CD4-positive, alpha-beta T cell (primary cell): Measurements from ENCODE around the gene CASP9. TPM values are rescaled to one million over a fixed set of nuclear protein-coding genes. Genes with fewer than 3 reads are reported as not detected.
"Not testable (repeated sequence)": the region's sequence is repeated elsewhere in the genome, so short reads cannot be mapped to it uniquely, and the experiment has no call there.

Source experiments
- ATAC-seq: fragments of 200-7000 bp; cut with Tn5 transposase; one replicate; pipeline ENCODE4 v1.10.0; 2022; ENCODE audit warnings: mild to moderate bottlenecking; ENCODE audit not compliant: poor library complexity
- CTCF ChIA-PET: fragments of 350-600 bp; sonication (Branson Sonifier 250); formaldehyde crosslinking; loops from one replicate; lab custom pipeline; 2021; ENCODE audit warnings: antibody characterized with exemption, inconsistent platforms; lab: Charles Lee
- POLR2A ChIA-PET: fragments of 350-600 bp; sonication (Branson Sonifier 250); formaldehyde crosslinking; loops from one replicate; lab custom pipeline; 2021; ENCODE audit warnings: antibody characterized with exemption, inconsistent platforms; lab: Charles Lee
- DNase-seq, 14 experiments: peaks; one replicate each; pipeline ENCODE4 v3.0.0-alpha.2; 2013 to 2020; ENCODE audit warnings: mixed read lengths in 2 of 14
- H3K27ac ChIP-seq, 2 donors: one replicate each; pipeline versions ENCODE4 v1.5.1 to v1.7.0; 2013; ENCODE audit warnings: low read length in 2 of 2, low read depth in 1 of 2, mild to moderate bottlenecking in 1 of 2
- H3K27me3 ChIP-seq, 2 experiments: 1 replicate in 1 of 2; 2 replicates in 1 of 2; pipeline versions ENCODE4 v1.6.1 to v1.7.0; 2013; ENCODE audit warnings: low read length in 2 of 2, control low read depth in 1 of 2, mild to moderate bottlenecking in 1 of 2, moderate library complexity in 1 of 2; ENCODE audit not compliant: insufficient read depth in 2 of 2, control insufficient read depth in 1 of 2
- H3K36me3 ChIP-seq: one replicate; pipeline ENCODE4 v1.6.1; 2013; ENCODE audit warnings: low read length, control low read depth; ENCODE audit not compliant: insufficient read depth
- H3K4me1 ChIP-seq: one replicate; pipeline ENCODE4 v1.6.1; 2013; ENCODE audit warnings: low read length, control low read depth; ENCODE audit not compliant: insufficient read depth
- H3K4me3 ChIP-seq: one replicate; pipeline ENCODE4 v1.5.1; 2013; ENCODE audit warnings: mild to moderate bottlenecking, low read length, moderate library complexity
- H3K9me3 ChIP-seq, 2 experiments: 1 replicate in 1 of 2; 2 replicates in 1 of 2; pipeline versions ENCODE4 v1.6.1 to v1.7.0; 2013; ENCODE audit warnings: low read length in 2 of 2, mild to moderate bottlenecking in 2 of 2, control low read depth in 1 of 2, moderate library complexity in 1 of 2; ENCODE audit not compliant: control insufficient read depth in 1 of 2, insufficient read depth in 1 of 2
- H3K27ac Mint-ChIP-seq: one replicate; pipeline ENCODE4 v1.8.0; 2020; ENCODE audit warnings: mixed read lengths
- H3K27me3 Mint-ChIP-seq: one replicate; pipeline ENCODE4 v1.8.0; 2021; ENCODE audit warnings: mixed read lengths
- H3K36me3 Mint-ChIP-seq: one replicate; pipeline ENCODE4 v1.8.0; 2021; ENCODE audit warnings: low read depth, mixed read lengths
- H3K4me1 Mint-ChIP-seq: one replicate; pipeline ENCODE4 v1.8.0; 2021; ENCODE audit warnings: low read depth, mixed read lengths
- H3K4me3 Mint-ChIP-seq: one replicate; pipeline ENCODE4 v1.8.0; 2020; ENCODE audit warnings: mild to moderate bottlenecking, mixed read lengths
- H3K9me3 Mint-ChIP-seq: one replicate; pipeline ENCODE4 v1.8.0; 2020; ENCODE audit warnings: mixed read lengths
- CTCF ChIP-seq: fragments of 200-600 bp; IDR thresholded peaks from one replicate; pipeline ENCODE4 v1.8.0; 2022; ENCODE audit warnings: antibody characterized with exemption, mild to moderate bottlenecking
- intact Hi-C, 2 experiments: fragments of 100-400 bp; cut with DNase I in 1 of 2; cut with micrococcal nuclease in 1 of 2; formaldehyde crosslinking; loops; one replicate each; pipeline versions ENCODE4 v1.15.1 to v1.9.0; 2023 to 2025; cut with DNase I, micrococcal nuclease
- total RNA-seq, 174 experiments: library from RNA in 2 of 174; stranded (reverse) in 2 of 174; gene quantifications; one replicate each; pipeline ENCODE4 v1.2.3 and lab custom pipeline; 2021 to 2026

Gene CASP9
- total RNA-seq, 2 experiments from 2014 or later: 15.7 to 18.0 TPM

GRCh38 chr1:15472587-15472986, 51.4 kb downstream of the CASP9 start:
- Histone ChIP-seq H3K27me3 (no peaks in the 10 kb centered on the region), H3K27ac (no peak overlapping the region), H3K4me3 (no peak overlapping the region), H3K36me3 (no peaks in the 10 kb centered on the region), H3K9me3 (no peaks in the 10 kb centered on the region), H3K4me1 (no peaks in the 10 kb centered on the region)
- ATAC-seq: no peak
- no peak for TF ChIP-seq CTCF
- intact Hi-C loops: no loop called here
- no peaks in the 10 kb centered on the region for H3K27me3 Mint-ChIP-seq
- DNase-seq: no peak
- no peaks in the 10 kb centered on the region for H3K9me3 Mint-ChIP-seq
- H3K36me3 Mint-ChIP-seq: no peaks in the 10 kb centered on the region
- no peak overlapping the region for H3K4me3 Mint-ChIP-seq
- ChIA-PET CTCF (no interaction called here), POLR2A (no interaction called here)
- no peak overlapping the region for H3K27ac Mint-ChIP-seq
- H3K4me1 Mint-ChIP-seq: no peaks in the 10 kb centered on the region

- H3K4me1 ChIP-seq, ATAC-seq, H3K27me3 Mint-ChIP-seq, DNase-seq, H3K4me1 Mint-ChIP-seq, H3K4me3 ChIP-seq, H3K9me3 Mint-ChIP-seq, intact Hi-C loops, CTCF ChIA-PET, H3K36me3 Mint-ChIP-seq, H3K36me3 ChIP-seq, H3K27me3 ChIP-seq, H3K27ac Mint-ChIP-seq, H3K9me3 ChIP-seq, H3K4me3 Mint-ChIP-seq, H3K27ac ChIP-seq: not testable (repeated sequence)
- POLR2A ChIA-PET: interaction anchor here (0.6 kb wide), 1 partner anchor 49 kb away, joined by 3 read pairs; no protein-coding TSS in a partner anchor
Observed at GRCh38 chr1:15471723-15472122, 52.3 kb downstream of the CASP9 start.

- H3K27me3 Mint-ChIP-seq, H3K36me3 ChIP-seq, H3K9me3 Mint-ChIP-seq, H3K36me3 Mint-ChIP-seq, H3K9me3 ChIP-seq, H3K27ac ChIP-seq, CTCF ChIA-PET, DNase-seq, POLR2A ChIA-PET, H3K4me1 ChIP-seq, ATAC-seq, H3K4me1 Mint-ChIP-seq, intact Hi-C loops, H3K27me3 ChIP-seq, H3K4me3 Mint-ChIP-seq, H3K4me3 ChIP-seq, H3K27ac Mint-ChIP-seq: not testable (repeated sequence)
Observed at GRCh38 chr1:15471067-15471466, 52.9 kb downstream of the CASP9 start.

- H3K9me3 Mint-ChIP-seq, H3K27ac Mint-ChIP-seq, H3K27me3 ChIP-seq, H3K4me3 Mint-ChIP-seq, H3K36me3 ChIP-seq, H3K4me1 ChIP-seq, POLR2A ChIA-PET, H3K4me3 ChIP-seq, H3K36me3 Mint-ChIP-seq, H3K27me3 Mint-ChIP-seq, DNase-seq, CTCF ChIA-PET, H3K4me1 Mint-ChIP-seq, intact Hi-C loops, H3K9me3 ChIP-seq, ATAC-seq, H3K27ac ChIP-seq: not testable (repeated sequence)
Observed at GRCh38 chr1:15469821-15470448, 54.1 kb downstream of the CASP9 start.
